Keratinocyte (primary cell): ENCODE measurements around the gene CDH18. TPM values are rescaled to one million over a fixed set of nuclear protein-coding genes. Genes with fewer than 3 reads are reported as not detected.

Experiments used
- DNase-seq: peaks from one replicate; pipeline ENCODE4 v3.0.0-alpha.2; 2011; ENCODE audit warnings: low read depth, missing footprints, low spot score
- FAIRE-seq: peaks from 2 replicates; lab custom pipeline; 2011; peaks lifted over from hg19 to GRCh38; lab: Jason Lieb, UNC
- H2AFZ ChIP-seq: 2 replicates; pipeline ENCODE4 v1.6.0; 2012; ENCODE audit warnings: low read length, control low read depth, inconsistent platforms; ENCODE audit not compliant: control insufficient read depth
- H3K27ac ChIP-seq: 2 replicates; pipeline ENCODE4 v1.5.1; 2011; ENCODE audit warnings: low read length; ENCODE audit not compliant: control insufficient read depth, insufficient read depth
- H3K27me3 ChIP-seq: 3 replicates; pipeline ENCODE4 v1.6.0; 2011; ENCODE audit warnings: low read length; ENCODE audit not compliant: control insufficient read depth, insufficient read depth; ENCODE audit errors: extremely low read depth
- H3K36me3 ChIP-seq, 2 experiments: 2 replicates in 1 of 2; 3 replicates in 1 of 2; pipeline ENCODE4 v1.5.1; 2011; ENCODE audit warnings: low read length in 2 of 2, mild to moderate bottlenecking in 1 of 2; ENCODE audit not compliant: control insufficient read depth in 2 of 2, insufficient read depth in 2 of 2; ENCODE audit errors: extremely low read depth in 1 of 2
- H3K4me1 ChIP-seq: 3 replicates; pipeline ENCODE4 v1.5.1; 2011; ENCODE audit warnings: low read length; ENCODE audit not compliant: control insufficient read depth, insufficient read depth; ENCODE audit errors: extremely low read depth
- H3K4me2 ChIP-seq: 3 replicates; pipeline ENCODE4 v1.6.0; 2011; ENCODE audit warnings: low read depth, low read length; ENCODE audit not compliant: control insufficient read depth, insufficient read depth; ENCODE audit errors: extremely low read depth
- H3K4me3 ChIP-seq, 3 experiments: fragments of 200-600 bp in 1 of 3; sonication (generic) in 1 of 3; 2 replicates in 2 of 3; 3 replicates in 1 of 3; pipeline ENCODE4 v1.5.1; 2011 to 2016; ENCODE audit warnings: low read length in 3 of 3, mild to moderate bottlenecking in 3 of 3, control low read depth in 2 of 3, inconsistent platforms in 1 of 3, low read depth in 1 of 3, mixed read lengths in 1 of 3, mixed run types in 1 of 3, moderate library complexity in 1 of 3; ENCODE audit not compliant: control insufficient read depth in 2 of 3, insufficient read depth in 2 of 3; ENCODE audit errors: extremely low read depth in 1 of 3
- H3K79me2 ChIP-seq: 2 replicates; pipeline ENCODE4 v1.6.0; 2012; ENCODE audit warnings: low read length; ENCODE audit not compliant: control insufficient read depth, insufficient read depth
- H3K9ac ChIP-seq: 3 replicates; pipeline ENCODE4 v1.6.0; 2011; ENCODE audit warnings: low read length; ENCODE audit not compliant: control insufficient read depth, insufficient read depth; ENCODE audit errors: extremely low read depth
- H3K9me1 ChIP-seq: 3 replicates; pipeline ENCODE4 v1.6.0; 2011; ENCODE audit warnings: low read length; ENCODE audit not compliant: control insufficient read depth, insufficient read depth; ENCODE audit errors: extremely low read depth
- H3K9me3 ChIP-seq: 2 replicates; pipeline ENCODE4 v1.5.1; 2012; ENCODE audit warnings: low read depth, low read length; ENCODE audit not compliant: control insufficient read depth
- H4K20me1 ChIP-seq: 3 replicates; pipeline ENCODE4 v1.6.0; 2011; ENCODE audit warnings: low read length; ENCODE audit not compliant: control insufficient read depth, insufficient read depth; ENCODE audit errors: extremely low read depth
- EZH2 ChIP-seq: IDR thresholded peaks from one replicate; pipeline ENCODE4 v1.6.1; 2012; ENCODE audit warnings: inconsistent platforms, mild to moderate bottlenecking, low read length, moderate library complexity
- dilution Hi-C: fragments of 300-500 bp; cut with MboI; formaldehyde crosslinking; loops from one replicate; pipeline ENCODE4 v1.7.0; 2020; ENCODE audit warnings: low sequenced_read_pairs; ENCODE audit not compliant: extremely low pct_ligation_motif_present
- polyA plus RNA-seq, 5 experiments: library from polyadenylated mRNA; depleted of rRNA in 3 of 5; stranded (reverse) in 3 of 5; stranded (forward) in 1 of 5; unstranded in 1 of 5; fragments of >200 nt; gene quantifications; 1 replicate in 1 of 5; 2 replicates in 3 of 5; 3 replicates in 1 of 5; pipeline versions ENCODE4 v1.2.1 to v1.2.3, GENCODE V29; 2011 to 2012; ENCODE audit warnings: missing spikeins in 2 of 5, low read depth in 1 of 5, low replicate concordance in 1 of 5
- TF ChIP-seq, protein P1 (sequence below), 3 experiments: IDR thresholded peaks in 1 of 3; conservative IDR thresholded peaks in 1 of 3; optimal IDR thresholded peaks in 1 of 3; 2 replicates in 2 of 3; 3 replicates in 1 of 3; pipeline versions ENCODE3 to v1.5.1; 2011; ENCODE audit warnings: low read length in 3 of 3, mild to moderate bottlenecking in 3 of 3, moderate library complexity in 2 of 3, control low read depth in 1 of 3, inconsistent platforms in 1 of 3; ENCODE audit not compliant: insufficient read depth in 2 of 3; ENCODE audit errors: extremely low read depth in 1 of 3

Gene CDH18
- polyA plus RNA-seq, 1 donor (not counting 4 experiments of a cell fraction or from before 2014, with no cell fraction given) = 0.41 TPM

DNA sequence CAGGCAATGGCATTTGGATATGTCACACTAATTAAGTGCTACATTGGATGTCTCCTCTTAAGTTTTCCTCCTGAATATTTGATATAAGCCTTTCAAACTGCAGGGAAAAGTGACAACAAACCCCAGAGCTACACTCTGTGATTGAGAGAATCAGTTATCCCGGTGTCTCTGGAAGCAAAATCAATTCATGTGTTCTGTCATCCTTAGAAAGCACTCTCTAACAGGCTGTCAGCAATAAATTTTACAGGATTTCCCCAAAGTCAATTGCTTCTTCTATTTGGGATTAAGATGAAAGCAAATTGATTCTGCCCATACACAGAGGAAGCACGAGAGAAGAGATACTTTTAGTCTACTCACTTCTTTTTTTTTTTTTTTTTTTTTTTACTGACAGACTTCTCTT lies 332.4 kb downstream of the CDH18 start:
- Histone ChIP-seq H3K36me3 (no peaks in the 10 kb centered on the region), H2AFZ (no peak overlapping the region), H3K9ac (no peak overlapping the region), H3K4me2 (no peak overlapping the region), H3K27ac (no peak overlapping the region), H3K27me3 (no peaks in the 10 kb centered on the region), H3K4me1 (no peaks in the 10 kb centered on the region), H3K4me3 (no peak overlapping the region), H3K9me3 (no peaks in the 10 kb centered on the region), H3K79me2 (no peaks in the 10 kb centered on the region), H4K20me1 (no peaks in the 10 kb centered on the region), H3K9me1 (no peaks in the 10 kb centered on the region)
- dilution Hi-C loops = no loop called here
- no peak for FAIRE-seq
- no peak for TF ChIP-seq EZH2
- TF ChIP-seq, protein P1, sequence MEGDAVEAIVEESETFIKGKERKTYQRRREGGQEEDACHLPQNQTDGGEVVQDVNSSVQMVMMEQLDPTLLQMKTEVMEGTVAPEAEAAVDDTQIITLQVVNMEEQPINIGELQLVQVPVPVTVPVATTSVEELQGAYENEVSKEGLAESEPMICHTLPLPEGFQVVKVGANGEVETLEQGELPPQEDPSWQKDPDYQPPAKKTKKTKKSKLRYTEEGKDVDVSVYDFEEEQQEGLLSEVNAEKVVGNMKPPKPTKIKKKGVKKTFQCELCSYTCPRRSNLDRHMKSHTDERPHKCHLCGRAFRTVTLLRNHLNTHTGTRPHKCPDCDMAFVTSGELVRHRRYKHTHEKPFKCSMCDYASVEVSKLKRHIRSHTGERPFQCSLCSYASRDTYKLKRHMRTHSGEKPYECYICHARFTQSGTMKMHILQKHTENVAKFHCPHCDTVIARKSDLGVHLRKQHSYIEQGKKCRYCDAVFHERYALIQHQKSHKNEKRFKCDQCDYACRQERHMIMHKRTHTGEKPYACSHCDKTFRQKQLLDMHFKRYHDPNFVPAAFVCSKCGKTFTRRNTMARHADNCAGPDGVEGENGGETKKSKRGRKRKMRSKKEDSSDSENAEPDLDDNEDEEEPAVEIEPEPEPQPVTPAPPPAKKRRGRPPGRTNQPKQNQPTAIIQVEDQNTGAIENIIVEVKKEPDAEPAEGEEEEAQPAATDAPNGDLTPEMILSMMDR (optimal IDR thresholded peaks at IDR 0.05 in 1 of 3, IDR thresholded peaks at IDR 0.05 in 1 of 3, conservative IDR thresholded peaks at IDR 0.05 in 1 of 3; ENCODE audit: extremely low read depth in 1 of 3, insufficient read depth in 2 of 3, low read length in 3 of 3) = no peak
- no peak for DNase-seq

DNA sequence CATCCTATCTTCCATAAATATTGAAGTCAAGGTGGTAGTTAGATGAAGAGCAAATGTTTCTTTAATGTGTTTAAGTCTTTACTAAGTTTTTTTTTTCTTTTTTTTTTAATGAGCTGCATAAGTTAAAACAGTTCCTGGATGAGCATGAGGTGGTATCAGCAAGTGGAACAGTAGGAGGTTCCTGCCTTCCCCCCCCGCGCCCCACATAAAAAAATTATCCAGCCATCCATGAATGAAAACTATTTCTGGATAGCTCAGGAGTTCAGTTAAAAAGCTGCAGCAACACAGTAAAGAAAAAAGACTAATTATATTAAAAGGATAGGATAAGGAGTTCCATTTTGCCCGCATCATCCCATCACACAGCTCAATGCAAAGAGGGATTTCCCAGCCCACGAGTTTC lies 349.5 kb downstream of the CDH18 start:
- no peak for FAIRE-seq
- no peaks in the 10 kb centered on the region for H3K9me3 ChIP-seq
- H2AFZ ChIP-seq = no peak overlapping the region

More for the DNA sequence above, 349.5 kb downstream of the CDH18 start:
- TF ChIP-seq, protein P1 (optimal IDR thresholded peaks at IDR 0.05 in 1 of 3, IDR thresholded peaks at IDR 0.05 in 1 of 3, conservative IDR thresholded peaks at IDR 0.05 in 1 of 3; ENCODE audit: extremely low read depth in 1 of 3, insufficient read depth in 2 of 3, low read length in 3 of 3) = no peak
- no peak for TF ChIP-seq EZH2
- H3K9me1 ChIP-seq = no peaks in the 10 kb centered on the region
- H3K4me1 ChIP-seq = no peaks in the 10 kb centered on the region
- no peak overlapping the region for H3K9ac ChIP-seq
- no peaks in the 10 kb centered on the region for H3K79me2 ChIP-seq
- DNase-seq = no peak
- H4K20me1 ChIP-seq = no peaks in the 10 kb centered on the region
- H3K36me3 ChIP-seq = no peaks in the 10 kb centered on the region
- no peaks in the 10 kb centered on the region for H3K27me3 ChIP-seq
- H3K4me2 ChIP-seq = no peak overlapping the region
- no peak overlapping the region for H3K27ac ChIP-seq
- no peak overlapping the region for H3K4me3 ChIP-seq
- dilution Hi-C loops = no loop called here
